Measurements from ENCODE around the gene CFAP68. TPM values are rescaled to one million over a fixed set of nuclear protein-coding genes. Genes with fewer than 3 reads are reported as not detected.

Gene CFAP68
- total RNA-seq, 4 donors from 2014 or later = 0.29 to 22.8 (median 4.2) TPM

GRCh38 chr11:111905411-111905810 lies 26.1 kb downstream of the CFAP68 start:
- no peak overlapping the region for H3K4me3 ChIP-seq
- no peak for DNase-seq
- H3K4me1 ChIP-seq = no peaks in the 10 kb centered on the region
- no peaks in the 10 kb centered on the region for H3K36me3 ChIP-seq
- intact Hi-C loops (cut with DNase I; ENCODE audit: low total_unique reads) = no loop called here
- H3K27ac ChIP-seq = no peak overlapping the region
- H3K9me3 ChIP-seq = no peaks in the 10 kb centered on the region
- H3K27me3 ChIP-seq = no peaks in the 10 kb centered on the region
- TF ChIP-seq CTCF (IDR thresholded peaks at IDR 0.05) = no peak
- TF ChIP-seq POLR2A (IDR thresholded peaks at IDR 0.05) = no peak

GRCh38 chr11:111906680-111907079 lies 27.3 kb downstream of the CFAP68 start:
- DNase-seq = no peak
- Histone ChIP-seq H3K4me1 (no peaks in the 10 kb centered on the region), H3K9me3 (no peaks in the 10 kb centered on the region), H3K27me3 (no peaks in the 10 kb centered on the region), H3K27ac (no peak overlapping the region), H3K4me3 (no peak overlapping the region), H3K36me3 (no peaks in the 10 kb centered on the region)
- TF ChIP-seq POLR2A (IDR thresholded peaks at IDR 0.05) (no peak), CTCF (IDR thresholded peaks at IDR 0.05) (no peak)
- intact Hi-C loops (cut with DNase I; ENCODE audit: low total_unique reads) = no loop called here

GRCh38 chr11:111908639-111909305 lies 29.4 kb downstream of the CFAP68 start:
- Histone ChIP-seq H3K36me3 (no peaks in the 10 kb centered on the region), H3K27ac (peak overlapping the region; percentile 93 to 98), H3K27me3 (no peaks in the 10 kb centered on the region), H3K4me3 (no peak overlapping the region), H3K9me3 (no peaks in the 10 kb centered on the region), H3K4me1 (no peaks in the 10 kb centered on the region)
- TF ChIP-seq CTCF (IDR thresholded peaks at IDR 0.05) (no peak), POLR2A (IDR thresholded peaks at IDR 0.05) (no peak)
- intact Hi-C loops (cut with DNase I; ENCODE audit: low total_unique reads) = no loop called here
- no peak for DNase-seq

GRCh38 chr11:111909378-111909777 lies 30.0 kb downstream of the CFAP68 start:
- TF ChIP-seq POLR2A (IDR thresholded peaks at IDR 0.05) (no peak), CTCF (IDR thresholded peaks at IDR 0.05) (no peak)
- Histone ChIP-seq H3K27me3 (no peaks in the 10 kb centered on the region), H3K27ac (peak overlapping the region; percentile 93 to 98), H3K4me1 (no peaks in the 10 kb centered on the region), H3K36me3 (no peaks in the 10 kb centered on the region), H3K4me3 (no peak overlapping the region), H3K9me3 (no peaks in the 10 kb centered on the region)
- DNase-seq = no peak
- intact Hi-C loops (cut with DNase I; ENCODE audit: low total_unique reads) = no loop called here

- TF ChIP-seq CTCF (IDR thresholded peaks at IDR 0.05) (no peak), POLR2A (IDR thresholded peaks at IDR 0.05) (no peak)
- no peak for DNase-seq
- Histone ChIP-seq H3K36me3 (no peaks in the 10 kb centered on the region), H3K9me3 (no peaks in the 10 kb centered on the region), H3K27me3 (no peaks in the 10 kb centered on the region), H3K4me3 (peak overlapping the region; percentile 45 to 54), H3K4me1 (no peaks in the 10 kb centered on the region), H3K27ac (peak overlapping the region; percentile 93 to 98)
- intact Hi-C loops (cut with DNase I; ENCODE audit: low total_unique reads) = no loop called here
Measured at GRCh38 chr11:111910676-111911562, 31.6 kb downstream of the CFAP68 start.

Measured in uterus (tissue), 4 donors.